GDM1 (cell line): ENCODE measurements around the gene KDELR3.

Experiments
- DNase-seq: peaks from one replicate; lab custom pipeline; 2025; lab: John Stamatoyannopoulos, UW

The KDELR3 gene

DNA sequence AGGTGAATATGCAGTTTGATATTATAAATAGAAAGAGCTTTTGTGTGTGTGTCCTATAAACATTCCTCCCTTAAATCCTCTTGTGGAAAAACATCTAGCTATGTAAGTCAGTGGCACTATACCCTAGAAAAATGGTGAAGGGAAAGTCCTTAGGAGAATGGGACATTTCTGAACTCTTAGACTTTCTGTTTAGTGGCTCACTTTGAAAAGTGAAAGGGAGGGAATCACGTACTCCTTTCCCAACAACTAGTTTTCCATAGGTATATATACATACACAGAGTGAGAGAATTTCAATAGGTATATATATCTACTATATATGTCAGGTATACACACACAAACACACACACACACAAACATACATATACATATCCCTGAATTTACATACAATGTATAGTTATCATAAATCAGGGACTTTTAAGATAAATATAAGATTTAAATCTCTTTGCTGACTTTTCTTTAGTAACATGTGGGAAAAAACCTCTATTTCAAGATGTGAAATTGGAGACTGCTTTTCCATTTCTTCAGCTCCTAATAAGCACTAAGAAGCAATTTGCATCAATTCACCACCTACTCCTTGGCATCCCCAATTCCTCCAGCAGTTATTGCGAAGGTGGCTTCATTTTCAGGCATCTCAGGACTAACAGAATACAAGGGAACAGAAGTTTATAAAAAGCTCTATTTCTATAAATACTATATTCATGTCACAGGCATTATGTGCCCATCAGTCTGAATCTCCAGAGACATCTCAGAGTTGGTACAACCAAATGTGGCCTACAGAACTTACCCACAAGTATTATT, 51.8 kb downstream of the KDELR3 start:
- DNase-seq = no peak

DNA sequence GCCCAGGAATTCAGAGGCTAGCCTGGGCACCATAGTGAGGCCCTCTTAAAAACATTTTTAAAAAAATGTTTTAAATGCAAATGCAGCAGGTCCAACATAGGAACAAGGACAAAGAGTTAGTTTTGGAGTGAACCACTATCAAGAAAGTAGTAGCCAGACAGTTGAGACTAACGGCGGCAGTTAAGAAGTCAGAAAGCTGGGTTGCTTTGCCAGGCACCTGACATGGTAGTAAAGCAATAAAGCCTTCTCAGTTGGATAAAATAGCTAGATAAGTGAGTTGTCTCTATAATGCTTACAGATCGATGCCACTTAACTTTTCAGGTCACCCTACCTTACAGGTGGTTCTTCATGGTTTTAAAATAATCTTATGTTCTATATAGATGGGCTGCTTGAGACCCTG, 55.1 kb downstream of the KDELR3 start:
- no peak for DNase-seq

DNA sequence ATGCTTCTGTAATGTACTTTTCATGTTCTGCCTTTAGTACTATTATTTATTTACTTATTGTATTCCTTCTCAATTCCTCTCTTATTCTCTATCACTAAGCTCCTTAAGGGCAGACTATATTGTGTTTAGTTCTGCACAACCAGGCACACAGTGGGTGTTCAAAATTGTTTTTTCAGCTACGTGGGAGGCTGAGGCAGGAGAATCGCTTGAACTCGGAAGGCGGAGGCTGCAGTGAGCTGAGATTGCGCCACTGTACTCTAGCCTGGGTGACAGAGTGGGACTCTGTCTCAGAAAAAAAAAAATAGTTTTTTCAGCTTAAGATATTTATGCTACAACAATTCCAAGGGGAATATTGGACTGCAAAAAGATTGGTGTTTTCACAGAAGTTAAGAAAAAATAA, 55.6 kb downstream of the KDELR3 start:
- no peak for DNase-seq

DNA sequence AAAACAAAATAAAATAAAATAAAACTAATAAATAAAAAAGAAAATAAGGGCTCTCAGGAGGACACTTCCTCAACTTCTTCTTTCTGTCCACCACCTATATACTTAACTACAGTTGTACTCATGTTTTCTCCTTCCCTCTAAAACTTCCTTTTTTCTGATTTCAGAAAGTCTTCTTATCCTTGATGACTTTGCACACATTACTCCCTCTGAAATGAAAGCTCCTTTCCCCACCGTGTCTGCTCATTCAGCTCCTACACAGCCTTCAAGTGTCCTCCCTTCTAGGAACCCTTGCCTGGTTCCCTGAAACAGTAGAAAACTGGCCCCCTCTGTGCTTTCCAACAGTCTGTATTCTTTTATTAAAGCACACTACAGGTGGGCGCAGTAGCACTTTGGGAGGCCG, 56.5 kb downstream of the KDELR3 start:
- DNase-seq = no peak

DNA sequence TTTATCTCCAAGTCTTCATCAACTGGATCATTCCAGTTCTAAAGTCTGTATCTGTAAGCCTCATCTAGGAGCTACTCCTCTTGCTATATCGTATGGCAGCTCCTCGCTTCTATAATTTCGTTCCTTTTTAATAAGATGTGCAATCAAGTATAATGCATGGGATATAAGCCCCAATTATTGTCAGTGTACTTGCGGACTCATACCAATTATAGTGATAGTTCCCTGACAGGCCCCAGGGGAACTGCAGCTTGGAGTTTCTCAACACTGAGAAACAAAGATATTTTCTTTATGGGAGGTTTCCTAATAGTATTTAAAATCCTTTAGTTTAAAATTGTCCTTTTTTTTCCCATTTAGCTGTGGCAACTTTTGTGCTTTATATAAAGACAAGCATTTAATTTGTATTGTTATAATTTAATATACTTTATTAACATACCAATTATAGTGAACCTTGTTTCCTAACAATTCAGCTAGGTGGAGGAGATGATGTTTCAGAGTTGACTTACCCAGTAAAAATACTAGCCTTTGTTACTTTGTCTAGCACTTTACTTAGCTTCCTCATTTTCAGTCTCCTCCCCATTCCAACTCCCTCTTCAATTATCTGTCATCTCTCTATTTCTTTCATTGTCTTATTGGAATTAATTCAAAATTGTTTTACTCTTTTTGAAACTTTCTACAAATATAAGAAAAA, 63.5 kb downstream of the KDELR3 start:
- DNase-seq = no peak
